HepG2 (cell line): ENCODE results near the gene OR6B1. TPM values are rescaled to one million over a fixed set of nuclear protein-coding genes. Genes with fewer than 3 reads are reported as not detected.

Experiments
- ATAC-seq: fragments of 200-7000 bp; cut with Tn5 transposase; 3 replicates; pipeline ENCODE4 v1.9.1; 2020; ENCODE audit warnings: mild to moderate bottlenecking, moderate library complexity
- BruUV-seq: library from RNA; stranded (reverse); fragments of 400-500 nt; replicated peaks from 2 replicates; lab custom pipeline; 2021; lab: Mats Ljungman, UMichigan
- CTCF ChIA-PET: fragments of 300-600 bp; formaldehyde crosslinking; extraction: SDS; loops from one replicate; lab custom pipeline; 2021; ENCODE audit warnings: low total read pairs, inconsistent platforms, low intra/inter-chr PET ratio; lab: Yijun Ruan, JAX
- POLR2A ChIA-PET: fragments of 350-600 bp; sonication (Branson Sonifier 250); formaldehyde crosslinking; loops from one replicate; lab custom pipeline; 2020; ENCODE audit warnings: antibody characterized with exemption, inconsistent platforms; lab: Yijun Ruan, JAX
- DNase-seq: peaks from one replicate; pipeline ENCODE4 v3.0.0-alpha.2; 2015; ENCODE audit warnings: low spot score
- FAIRE-seq: peaks from 3 replicates; lab custom pipeline; 2011; peaks lifted over from hg19 to GRCh38; lab: Jason Lieb, UNC
- H2AFZ ChIP-seq: one replicate; pipeline ENCODE4 v1.6.1; 2011; ENCODE audit warnings: low read length, inconsistent platforms
- H3K27ac ChIP-seq: fragments of 300-600 bp; 3 replicates; pipeline ENCODE4 v1.8.0; 2011; ENCODE audit warnings: mixed run types, mild to moderate bottlenecking, mixed read lengths, low read length, inconsistent platforms; ENCODE audit not compliant: insufficient read depth; ENCODE audit errors: extremely low read length
- H3K27me3 ChIP-seq, 2 experiments: fragments of 200-600 bp in 1 of 2; 2 replicates in 1 of 2; 3 replicates in 1 of 2; pipeline versions ENCODE4 v1.6.0 to v1.8.0; 2011; ENCODE audit warnings: low read length in 2 of 2, mild to moderate bottlenecking in 2 of 2, moderate library complexity in 2 of 2, inconsistent platforms in 1 of 2; ENCODE audit not compliant: insufficient read depth in 2 of 2, control insufficient read depth in 1 of 2
- H3K36me3 ChIP-seq, 2 experiments: fragments of 200-600 bp in 1 of 2; replicated peaks in 1 of 2; 2 replicates in 1 of 2; 3 replicates in 1 of 2; pipeline versions ENCODE4 v1.5.1 to v1.8.0; 2011; ENCODE audit warnings: low read length in 2 of 2, inconsistent platforms in 1 of 2; ENCODE audit not compliant: insufficient read depth in 2 of 2, control insufficient read depth in 1 of 2
- H3K4me1 ChIP-seq: 2 replicates; pipeline ENCODE4 v1.5.1; 2012; ENCODE audit warnings: low read length, inconsistent platforms; ENCODE audit not compliant: insufficient read depth
- H3K4me2 ChIP-seq: 2 replicates; pipeline ENCODE4 v1.6.0; 2011; ENCODE audit warnings: low read depth, low read length, inconsistent platforms
- H3K4me3 ChIP-seq, 3 experiments: fragments of 200-600 bp in 1 of 3; sonication (generic), shearing (Covaris generic) in 1 of 3; replicated peaks in 1 of 3; 2 replicates each; pipeline ENCODE4 v1.5.1; 2011 to 2016; ENCODE audit warnings: low read length in 3 of 3, inconsistent platforms in 2 of 3, low read depth in 2 of 3, mild to moderate bottlenecking in 2 of 3, control low read depth in 1 of 3, mixed read lengths in 1 of 3; ENCODE audit not compliant: insufficient read depth in 1 of 3
- H3K79me2 ChIP-seq: one replicate; pipeline ENCODE4 v1.6.1; 2011; ENCODE audit warnings: low read length, inconsistent platforms; ENCODE audit not compliant: insufficient read depth
- H3K9ac ChIP-seq: 2 replicates; pipeline ENCODE4 v1.6.0; 2011; ENCODE audit warnings: mild to moderate bottlenecking, low read depth, low read length, inconsistent platforms; ENCODE audit not compliant: insufficient read depth
- H3K9me3 ChIP-seq: 2 replicates; pipeline ENCODE4 v1.5.1; 2012; ENCODE audit warnings: mild to moderate bottlenecking, low read length
- H4K20me1 ChIP-seq: 2 replicates; pipeline ENCODE4 v1.6.0; 2011; ENCODE audit warnings: inconsistent platforms, mild to moderate bottlenecking, low read length, moderate library complexity; ENCODE audit not compliant: insufficient read depth
- ARID5B ChIP-seq: IDR thresholded peaks from 2 replicates; pipeline ENCODE4 v1.4.0; 2020; ENCODE audit warnings: mild to moderate bottlenecking, missing genetic modification reagents
- ERF ChIP-seq: IDR thresholded peaks from 2 replicates; pipeline ENCODE4 v1.6.1; 2018; ENCODE audit warnings: missing biosample characterization, missing genetic modification reagents
- FOXJ3 ChIP-seq: sonication (generic); formaldehyde crosslinking; IDR thresholded peaks from 2 replicates; pipeline ENCODE4 v1.4.0; 2020; ENCODE audit warnings: missing genetic modification reagents, mild to moderate bottlenecking, borderline replicate concordance
- KDM3A ChIP-seq: IDR thresholded peaks from 2 replicates; pipeline ENCODE4 v1.6.1; 2018; ENCODE audit warnings: low read depth, missing compliant biosample characterization
- MTA3 ChIP-seq: sonication (generic); formaldehyde crosslinking; IDR thresholded peaks from 2 replicates; pipeline ENCODE4 v1.4.0; 2020; ENCODE audit warnings: missing genetic modification reagents
- NFYB ChIP-seq: sonication (generic); formaldehyde crosslinking; IDR thresholded peaks from 2 replicates; pipeline ENCODE4 v1.4.0; 2020; ENCODE audit warnings: missing genetic modification reagents
- NPAS2 ChIP-seq: sonication (generic); formaldehyde crosslinking; IDR thresholded peaks from 2 replicates; pipeline ENCODE4 v1.8.0; 2022; ENCODE audit warnings: mild to moderate bottlenecking, missing genetic modification reagents, borderline replicate concordance
- SNAPC2 ChIP-seq: sonication (generic); formaldehyde crosslinking; IDR thresholded peaks from 2 replicates; pipeline ENCODE4 v1.8.1; 2022; ENCODE audit warnings: mild to moderate bottlenecking, missing genetic modification reagents
- ZNF138 ChIP-seq: sonication (generic); formaldehyde crosslinking; IDR thresholded peaks from 2 replicates; pipeline ENCODE4 v1.5.0; 2020; ENCODE audit warnings: mild to moderate bottlenecking, low read depth, missing genetic modification reagents
- ZNF281 ChIP-seq: sonication (generic); formaldehyde crosslinking; IDR thresholded peaks from 2 replicates; pipeline ENCODE4 v1.4.0; 2020; ENCODE audit warnings: missing genetic modification reagents, borderline replicate concordance
- ZNF367 ChIP-seq: sonication (generic); formaldehyde crosslinking; IDR thresholded peaks from 2 replicates; pipeline ENCODE4 v1.4.0; 2020; ENCODE audit warnings: missing genetic modification reagents, borderline replicate concordance
- ZNF556 ChIP-seq: sonication (generic); formaldehyde crosslinking; IDR thresholded peaks from 2 replicates; pipeline ENCODE4 v1.4.0; 2020; ENCODE audit warnings: mild to moderate bottlenecking, missing genetic modification reagents, borderline replicate concordance
- ZNF589 ChIP-seq: sonication (generic); formaldehyde crosslinking; conservative IDR thresholded peaks from 2 replicates; pipeline ENCODE4 v1.8.0; 2022; ENCODE audit warnings: mild to moderate bottlenecking, moderate library complexity, missing genetic modification reagents
- ZNF597 ChIP-seq: sonication (generic); formaldehyde crosslinking; IDR thresholded peaks from 2 replicates; pipeline ENCODE4 v1.5.0; 2020; ENCODE audit warnings: missing genetic modification reagents
- ZNF672 ChIP-seq: sonication (generic); formaldehyde crosslinking; IDR thresholded peaks from 2 replicates; pipeline ENCODE4 v1.8.1; 2022; ENCODE audit warnings: missing genetic modification reagents
- WGBS: methylation state at CpG from one replicate; pipeline ENCODE4 v1.1.6; 2017; ENCODE audit warnings: low lambda C conversion rate; 5-methylcytosine and 5-hydroxymethylcytosine counted together
- in situ Hi-C: cut with HindIII; loops from 2 replicates; pipeline ENCODE4 v1.10.0; 2017; ENCODE audit warnings: low pct_unique_long_range_greater_than_20kb; ENCODE audit not compliant: extremely low pct_ligation_motif_present
- intact Hi-C: fragments of 100-400 bp; cut with micrococcal nuclease; formaldehyde crosslinking; loops from one replicate; pipeline ENCODE4 v1.10.0; 2022; ENCODE audit not compliant: unreplicated experiment
- polyA plus RNA-seq, 8 experiments: library from polyadenylated mRNA; depleted of rRNA in 3 of 8; stranded (reverse) in 7 of 8; unstranded in 1 of 8; fragments of >200 nt; fragmentation: Illumina TruSeq in 4 of 8; extraction: Trizol in 4 of 8; gene quantifications; 2 replicates each; pipeline versions ENCODE4 v1.2.1 to v1.2.3, GENCODE V29; 2011 to 2016; ENCODE audit warnings: low read depth in 4 of 8, missing spikeins in 1 of 8, mixed read lengths in 1 of 8; ENCODE audit not compliant: insufficient read depth in 1 of 8
- total RNA-seq, 5 experiments: library from RNA; depleted of rRNA; stranded (reverse); fragments of >200 nt; fragmentation: Illumina TruSeq; extraction: Trizol; gene quantifications; 2 replicates each; pipeline ENCODE4 v1.2.3, GENCODE V29; 2016; ENCODE audit warnings: low read depth in 1 of 5

The OR6B1 gene
- total and polyA plus RNA-seq, 2 of the 13 experiments (the other 11 are each of a cell fraction or from before 2014, with no cell fraction given): 0.18 TPM; not detected in 1

GRCh38 chr7:144019457-144019856 is 19.3 kb downstream of the OR6B1 start (continued):
- TF ChIP-seq ZNF597 (CRISPR knock-in tag) (no peak), MTA3 (CRISPR knock-in tag) (no peak)

- Histone ChIP-seq H3K27me3 (no peaks in the 10 kb centered on the region), H3K4me2 (no peak overlapping the region), H3K4me1 (no peaks in the 10 kb centered on the region), H3K79me2 (no peaks in the 10 kb centered on the region), H3K36me3 (no peaks in the 10 kb centered on the region), H2AFZ (no peak overlapping the region), H3K9ac (no peak overlapping the region), H3K9me3 (no peaks in the 10 kb centered on the region), H3K27ac (no peak overlapping the region), H3K4me3 (no peak overlapping the region), H4K20me1 (no peaks in the 10 kb centered on the region)
- POLR2A ChIA-PET: no interaction called here
- intact Hi-C loops: no loop called here
- ATAC-seq (no peak), FAIRE-seq (no peak), DNase-seq (no peak)
- no TSS peak for BruUV-seq
- no peak for TF ChIP-seq FOXJ3
- no peak for TF ChIP-seq ZNF672
- TF ChIP-seq ZNF589 (CRISPR knock-in tag): no peak
- no peak for TF ChIP-seq SNAPC2 (CRISPR knock-in tag)
- no peak for TF ChIP-seq ZNF367 (CRISPR knock-in tag)
- TF ChIP-seq ZNF556 (CRISPR knock-in tag): no peak
- no peak for TF ChIP-seq ZNF281
- TF ChIP-seq NFYB (CRISPR knock-in tag): no peak
- TF ChIP-seq ERF: no peak
- no peak for TF ChIP-seq ARID5B (CRISPR knock-in tag)
- TF ChIP-seq ZNF138 (CRISPR knock-in tag): no peak
- TF ChIP-seq KDM3A (CRISPR knock-in tag): no peak
- no peak for TF ChIP-seq NPAS2 (CRISPR knock-in tag)
- CTCF ChIA-PET: no interaction called here
- WGBS: 13% methylated on average over 3 of the region's 3 CpGs
- in situ Hi-C loops: no loop called here
Measured at GRCh38 chr7:144020340-144020739, 20.2 kb downstream of the OR6B1 start.
